Measurements from ENCODE around the gene CHST13.
"Not testable (repeated sequence)": the region's sequence is repeated elsewhere in the genome, so short reads cannot be mapped to it uniquely, and the experiment has no call there.

The CHST13 gene

DNA sequence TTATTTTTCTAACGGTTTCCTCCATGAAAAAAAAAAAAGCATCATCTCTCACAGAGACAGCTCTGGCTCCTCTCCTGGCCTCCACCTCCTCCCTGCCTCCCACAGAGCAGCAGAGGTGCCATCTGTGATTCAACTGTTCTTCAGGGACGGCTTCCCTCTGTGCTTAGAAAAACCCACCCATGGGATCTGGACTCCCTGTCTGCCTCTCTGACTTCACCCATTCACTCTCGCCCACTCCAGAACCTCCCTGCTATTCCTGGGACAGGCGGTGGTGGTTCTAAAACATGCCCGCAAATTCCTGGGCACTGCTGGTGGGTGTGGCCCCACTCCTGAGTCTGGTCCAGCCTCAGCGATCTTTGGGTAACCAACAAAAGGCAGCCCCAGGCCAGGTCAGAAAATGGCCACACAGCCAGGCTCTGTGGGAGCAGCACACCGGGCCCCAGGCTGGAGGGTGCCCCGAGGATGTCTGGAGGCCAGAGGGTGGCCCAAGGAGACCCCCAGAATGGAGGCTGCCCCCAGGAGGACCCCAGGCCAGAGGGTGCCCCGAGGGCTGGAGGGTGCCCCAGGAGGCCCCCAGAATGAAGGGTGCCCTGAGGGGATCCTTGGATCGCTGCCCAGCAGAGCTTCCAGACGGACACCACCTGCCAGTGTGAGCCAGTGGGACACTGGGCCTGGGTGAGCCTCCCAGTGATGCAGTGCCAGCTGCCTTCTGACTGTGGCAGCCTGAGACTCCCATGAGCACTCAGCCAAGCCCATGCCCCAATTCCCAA is 2.6 kb upstream of the CHST13 start:
- DNase-seq (ENCODE audit: low read depth), result no peak
- no peak overlapping the region for H3K4me3 ChIP-seq (ENCODE audit: low read depth, low read length)

DNA sequence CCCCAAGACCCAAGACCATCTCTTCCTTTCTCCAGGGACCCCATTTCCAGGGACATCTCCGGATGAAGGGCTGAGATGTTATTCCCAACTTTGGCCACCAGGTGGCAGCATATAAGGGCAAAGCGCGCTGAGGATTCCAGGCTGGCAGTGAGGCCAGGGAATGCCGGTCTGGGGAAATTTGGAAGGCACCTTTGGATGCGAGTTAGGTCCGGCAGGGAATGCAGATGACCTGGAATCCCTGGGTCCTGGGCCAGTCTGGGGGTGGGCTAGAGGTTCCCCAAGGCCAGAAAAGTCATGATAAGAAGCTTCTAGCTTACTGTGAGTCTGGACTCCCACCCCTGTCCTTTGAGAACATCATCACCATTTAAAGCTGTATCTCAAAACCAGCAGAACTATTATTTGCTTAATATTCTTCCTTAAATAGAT is 1.6 kb upstream of the CHST13 start:
- DNase-seq (ENCODE audit: low read depth), result no peak
- no peak overlapping the region for H3K4me3 ChIP-seq (ENCODE audit: low read depth, low read length)

DNA sequence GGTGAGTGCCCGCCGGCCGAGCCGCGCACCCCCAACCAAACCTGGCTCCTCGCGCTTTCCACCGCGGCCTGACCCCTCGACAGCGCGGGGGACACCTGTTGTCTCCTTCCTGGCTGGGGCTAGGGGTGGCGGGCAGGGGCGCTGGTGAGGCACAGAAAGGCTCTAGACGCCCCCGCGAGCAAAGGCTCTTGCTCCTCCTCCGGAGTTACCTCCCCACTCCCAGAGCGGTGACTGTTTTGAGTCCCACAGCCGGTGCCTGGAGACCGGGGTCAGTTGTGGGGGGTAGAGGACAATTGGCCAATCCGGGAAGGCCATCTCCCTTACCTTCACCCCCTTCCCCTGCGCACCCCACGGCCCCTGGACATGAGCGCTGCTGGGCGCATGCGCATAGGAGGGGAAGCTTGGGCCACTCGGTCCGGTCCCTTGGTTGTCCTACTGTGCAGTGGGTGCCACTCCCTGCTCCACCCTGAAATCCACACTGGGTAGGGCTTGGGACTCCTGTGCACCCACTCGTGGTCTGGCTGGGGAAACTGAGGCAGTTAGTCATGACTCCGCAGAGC is 554 bp downstream of the CHST13 start:
- no peak for DNase-seq (ENCODE audit: low read depth)
- peak overlapping the region; percentile 37 for H3K4me3 ChIP-seq (ENCODE audit: low read depth, low read length)

DNA sequence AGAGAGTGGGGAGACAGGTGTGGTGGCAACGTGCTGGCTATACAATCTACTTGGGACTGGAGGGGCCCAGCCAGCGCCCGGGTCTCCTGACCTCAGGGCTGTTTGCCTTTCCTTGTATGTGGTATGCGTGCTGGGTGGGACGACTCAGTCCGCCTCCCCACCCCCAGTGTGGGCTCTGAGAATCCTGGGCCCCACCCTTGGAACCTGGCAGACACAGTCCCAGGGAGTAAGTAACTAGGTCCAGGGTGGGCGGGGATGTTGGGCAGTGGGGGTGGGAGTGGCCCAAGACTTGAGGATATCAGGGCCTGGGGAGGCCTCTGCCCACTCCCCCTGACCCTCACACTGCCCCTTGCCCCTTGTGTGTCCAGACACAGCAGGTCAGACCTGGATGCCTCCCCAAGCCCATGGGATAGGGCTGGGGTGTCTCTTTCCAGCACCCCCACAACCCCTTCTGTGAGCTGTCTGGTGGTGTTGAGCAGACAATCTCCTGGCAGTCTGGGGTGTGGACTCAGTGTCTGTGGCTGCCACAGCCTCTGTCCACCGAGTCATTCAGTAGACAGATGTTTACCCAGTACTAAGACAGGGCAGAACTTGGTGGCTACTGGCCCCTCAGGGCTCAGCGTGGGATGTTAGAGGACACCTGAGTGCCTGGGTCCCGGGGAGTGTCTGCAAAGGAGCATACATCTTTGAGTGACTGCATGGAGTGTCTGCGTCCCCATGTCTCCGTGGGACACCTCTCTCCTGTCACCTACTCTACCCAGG is 1.3 kb downstream of the CHST13 start:
- no peak overlapping the region for H3K4me3 ChIP-seq (ENCODE audit: low read depth, low read length)
- no peak for DNase-seq (ENCODE audit: low read depth)

DNA sequence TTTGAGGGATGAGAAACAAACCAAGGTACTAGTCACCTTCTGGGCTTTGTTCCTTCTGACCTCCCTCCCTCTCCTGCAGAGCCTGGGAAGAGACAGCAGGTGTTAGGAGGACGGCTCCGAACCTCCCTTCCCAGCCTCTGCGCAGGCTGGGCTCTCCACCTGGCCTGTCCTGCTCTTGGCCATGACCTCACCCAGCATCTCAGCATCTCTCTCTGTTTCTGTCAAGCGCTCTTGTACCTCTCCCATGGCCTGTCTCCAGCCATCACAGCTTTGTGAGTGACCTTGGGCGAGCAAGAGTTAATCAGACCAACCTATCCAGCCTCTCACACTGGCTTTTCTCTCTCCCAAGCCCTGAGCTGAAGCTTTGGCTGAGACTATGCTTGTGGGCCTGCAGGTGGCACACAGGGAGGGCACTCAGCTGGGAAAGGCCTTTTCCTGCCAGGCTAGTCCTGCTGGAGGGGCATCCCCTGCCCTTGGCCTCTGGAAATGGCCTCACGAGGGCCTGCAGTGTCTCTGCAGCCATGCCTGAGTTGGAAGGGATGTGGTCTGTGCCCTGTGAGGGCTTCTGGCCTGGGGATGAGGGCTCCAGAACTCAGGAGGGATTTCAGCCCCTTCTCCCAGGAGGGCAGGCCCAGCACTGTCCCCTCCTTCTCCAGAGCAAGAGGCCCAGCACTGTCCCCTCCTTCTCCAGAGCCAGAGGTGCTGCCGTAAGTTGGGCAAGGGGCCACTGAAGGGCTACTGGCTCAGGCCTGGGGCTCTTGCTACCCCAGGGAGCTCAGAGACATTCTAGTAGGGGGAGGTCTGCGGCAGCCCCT is 2.1 kb downstream of the CHST13 start:
- DNase-seq (ENCODE audit: low read depth), result no peak

DNA sequence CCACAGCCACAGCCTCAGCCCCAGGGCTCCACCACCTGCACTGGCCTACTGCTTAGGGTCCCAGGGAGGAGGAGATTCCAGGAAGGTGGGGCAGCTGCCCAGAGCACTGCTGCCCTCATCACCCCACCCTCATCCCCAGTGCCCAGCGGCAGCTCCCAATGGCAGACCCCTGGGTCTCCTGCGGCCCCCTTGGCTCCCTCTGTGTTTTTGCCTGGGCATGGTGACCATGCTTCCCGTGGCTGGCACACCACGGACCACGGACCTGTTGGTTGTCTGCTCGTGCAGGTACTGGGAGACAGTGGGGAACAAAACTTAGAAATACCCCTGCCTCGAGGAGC is 2.7 kb downstream of the CHST13 start:
- no peak overlapping the region for H3K4me3 ChIP-seq (ENCODE audit: low read depth, low read length)
- no peak for DNase-seq (ENCODE audit: low read depth)

More for the DNA sequence above, 2.1 kb downstream of the CHST13 start:
- H3K4me3 ChIP-seq (ENCODE audit: low read depth, low read length), result no peak overlapping the region

DNA sequence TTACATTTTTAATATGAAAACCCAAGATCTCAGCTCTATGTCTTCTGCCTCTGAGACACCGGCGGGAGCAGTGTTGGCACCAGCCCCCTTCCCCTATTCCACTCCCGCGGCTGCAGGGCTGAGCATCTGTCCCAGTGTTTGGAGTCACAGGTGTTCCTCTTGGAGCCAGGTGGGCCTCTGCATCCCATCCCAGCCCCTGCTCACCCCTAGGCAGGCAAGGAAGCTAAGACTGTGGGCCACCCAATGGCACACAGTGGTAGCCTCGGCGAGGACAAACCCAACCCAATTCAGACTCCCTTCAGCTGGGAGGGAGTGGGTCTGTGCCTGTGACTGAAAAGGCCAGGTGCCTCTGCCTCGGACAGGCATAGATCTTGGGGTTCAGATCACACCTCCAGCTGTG is 3.1 kb downstream of the CHST13 start:
- H3K4me3 ChIP-seq (ENCODE audit: low read depth, low read length), result no peak overlapping the region
- no peak for DNase-seq (ENCODE audit: low read depth)

DNA sequence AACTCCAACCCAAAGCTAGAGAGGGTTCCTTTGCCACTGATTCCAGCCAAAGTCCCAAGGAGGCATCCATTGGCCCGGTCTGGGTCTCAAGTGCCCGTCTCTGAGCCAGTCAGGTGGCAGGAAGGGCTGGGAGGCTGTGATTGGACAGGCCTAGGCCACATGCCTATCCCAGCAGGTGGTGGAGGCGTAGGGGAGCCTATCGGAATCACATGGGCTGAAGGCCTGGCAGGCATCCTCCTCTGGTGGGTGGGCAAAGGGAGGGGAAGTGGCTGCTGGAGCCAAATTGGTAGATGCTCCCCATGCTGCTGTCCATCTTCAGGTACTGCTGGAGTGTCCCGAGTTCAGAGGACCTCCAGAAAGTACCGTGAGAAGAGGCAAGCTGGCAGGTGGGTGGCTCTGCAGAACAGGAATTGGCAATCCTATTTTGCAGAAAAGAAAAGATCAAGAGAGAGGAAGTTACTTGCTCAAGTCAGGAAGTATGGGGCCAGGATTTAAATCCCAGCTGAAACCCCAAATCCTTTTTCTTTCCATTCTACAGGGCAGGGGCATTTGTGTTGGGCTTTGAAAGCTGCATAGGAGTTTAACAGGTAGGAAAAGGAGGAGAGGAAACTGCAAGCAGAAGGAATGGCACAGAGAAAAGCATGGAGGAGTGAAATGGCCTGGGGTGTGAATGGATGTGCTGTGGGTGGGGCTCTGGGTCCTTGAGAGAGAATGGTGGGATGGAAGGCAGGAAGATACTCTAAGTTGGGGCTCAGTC is 3.7 kb downstream of the CHST13 start:
- no peak for DNase-seq (ENCODE audit: low read depth)
- H3K4me3 ChIP-seq (ENCODE audit: low read depth, low read length), result no peak overlapping the region

DNA sequence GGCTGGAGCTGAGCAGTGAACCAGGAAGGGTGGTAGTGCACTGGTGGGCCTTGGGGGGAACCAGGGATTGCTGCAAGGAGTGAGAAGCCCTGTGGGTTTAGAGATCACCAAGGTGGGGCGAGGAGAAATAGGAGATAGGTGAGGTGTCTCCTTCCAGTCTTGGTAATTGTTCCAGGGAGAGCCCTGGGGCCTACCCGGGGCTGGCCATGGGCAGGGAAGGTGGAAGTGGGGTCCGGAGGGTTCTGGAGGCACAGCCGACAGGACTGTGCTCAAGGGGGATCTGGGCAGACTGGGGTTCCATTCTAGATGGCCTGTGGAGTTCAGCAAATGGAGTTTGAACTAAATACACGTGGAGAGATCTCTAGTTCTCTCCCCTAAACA is 4.5 kb downstream of the CHST13 start:
- DNase-seq (ENCODE audit: low read depth), result no peak
- no peak overlapping the region for H3K4me3 ChIP-seq (ENCODE audit: low read depth, low read length)

DNA sequence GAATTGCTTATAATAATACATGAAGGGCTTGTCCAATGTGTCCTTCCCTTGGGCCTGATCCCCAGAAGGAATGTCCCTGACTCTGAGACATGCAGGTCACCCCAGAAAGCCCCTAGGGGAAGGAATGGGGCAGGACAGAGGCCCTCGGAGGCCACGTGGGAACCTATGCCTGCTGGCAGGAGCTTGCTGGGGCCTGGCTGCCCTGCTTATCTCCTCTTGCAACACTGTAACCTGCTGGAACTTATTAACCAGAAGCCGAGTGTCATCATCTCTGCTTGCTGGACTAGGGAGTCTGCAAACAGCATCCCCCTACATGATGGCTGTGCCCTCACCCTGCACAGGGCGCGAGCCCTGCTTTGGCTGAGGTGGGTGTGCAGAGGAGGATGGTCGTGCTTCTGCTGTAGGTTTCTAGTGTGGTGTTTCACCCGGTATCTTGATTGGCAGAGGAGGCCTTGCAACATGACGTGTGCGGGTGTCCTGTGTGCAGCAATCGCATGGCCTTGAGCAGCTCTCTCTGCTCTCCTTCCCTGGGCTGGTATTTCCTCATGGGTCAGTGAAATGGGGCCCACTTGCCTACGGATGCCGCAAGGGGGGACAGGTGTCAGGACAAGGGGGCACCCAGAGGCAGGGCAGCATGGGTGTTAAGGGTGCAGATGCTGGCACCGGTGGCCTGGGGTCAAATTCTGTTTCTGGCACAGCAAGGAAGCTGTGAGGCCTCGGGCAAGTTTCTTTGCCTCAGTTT is 5.0 kb downstream of the CHST13 start:
- DNase-seq (ENCODE audit: low read depth), result no peak
- no peak overlapping the region for H3K4me3 ChIP-seq (ENCODE audit: low read depth, low read length)

DNA sequence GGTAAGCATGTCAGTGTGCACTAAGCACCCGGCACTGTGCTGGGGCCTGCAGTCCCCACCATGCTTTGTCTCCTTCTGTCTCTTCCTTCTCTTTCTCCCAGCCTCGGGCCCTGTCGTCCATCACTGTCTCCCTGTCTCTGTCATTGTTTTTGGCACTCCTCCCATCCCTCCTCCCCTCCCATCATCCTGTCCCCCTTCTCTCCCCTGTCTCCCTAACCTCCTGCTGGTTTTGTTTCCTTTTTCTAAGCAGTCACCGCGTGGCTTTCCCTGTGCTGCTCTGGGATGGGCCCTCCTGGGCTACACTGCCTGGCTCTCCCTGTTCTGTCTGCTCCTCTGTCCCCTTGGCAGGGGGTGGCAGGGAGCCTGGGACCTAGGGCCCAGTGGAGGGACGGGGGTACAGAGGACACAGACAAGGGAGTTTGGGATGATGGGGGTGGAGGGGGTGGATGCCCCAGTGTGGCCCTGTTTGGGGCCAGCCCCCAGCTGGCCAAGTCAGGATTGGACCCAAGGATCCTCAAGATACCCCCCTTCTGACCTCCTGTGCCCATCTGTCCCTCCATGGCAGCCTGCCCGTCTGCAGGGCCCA is 5.7 kb downstream of the CHST13 start:
- DNase-seq (ENCODE audit: low read depth), result no peak

DNA sequence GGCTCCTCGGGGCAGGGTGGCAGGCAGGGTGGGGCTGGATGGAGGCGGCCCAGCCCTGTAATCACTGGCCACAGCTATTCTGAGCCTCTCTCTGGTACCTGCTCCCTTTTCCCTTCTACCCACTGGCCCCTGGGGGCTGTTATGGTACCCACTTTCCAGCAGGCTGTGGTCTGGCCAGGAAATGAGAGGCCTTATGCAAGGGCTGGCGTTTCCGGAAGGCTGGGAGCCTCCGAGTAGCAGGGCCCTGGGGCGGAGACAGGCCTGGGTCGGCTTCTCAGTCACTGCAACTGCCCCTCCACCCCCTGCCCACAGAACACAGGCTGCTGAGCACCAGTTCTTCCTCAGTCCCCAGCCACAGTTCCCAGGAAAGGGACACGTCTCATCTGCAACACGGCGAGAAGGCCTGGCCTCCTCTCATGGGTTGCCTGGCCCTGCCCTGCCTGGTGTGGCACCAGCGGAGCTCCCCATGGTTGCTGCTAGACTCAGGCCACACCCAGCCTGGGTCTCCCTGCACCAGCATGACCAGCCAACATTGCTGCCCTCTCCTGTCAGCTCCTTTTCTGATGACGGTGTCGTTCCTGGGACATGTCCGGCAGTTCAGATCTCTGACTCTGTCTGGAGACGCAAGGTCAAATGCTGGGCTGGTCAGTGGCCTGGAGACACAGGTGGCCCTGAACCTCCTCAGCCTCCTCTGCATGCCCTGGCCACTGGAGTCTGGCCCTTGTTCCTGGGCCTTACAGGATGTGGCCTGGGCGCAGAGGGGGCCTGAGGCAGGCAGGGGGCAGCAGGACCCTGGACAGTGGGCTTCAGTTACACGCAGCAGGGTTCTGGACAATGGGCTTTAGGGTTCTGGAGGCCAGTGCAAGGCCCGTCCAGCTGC is 6.5 kb downstream of the CHST13 start:
- no peak overlapping the region for H3K4me3 ChIP-seq (ENCODE audit: low read depth, low read length)
- no peak for DNase-seq (ENCODE audit: low read depth)

More for the DNA sequence above, 5.7 kb downstream of the CHST13 start:
- no peak overlapping the region for H3K4me3 ChIP-seq (ENCODE audit: low read depth, low read length)

DNA sequence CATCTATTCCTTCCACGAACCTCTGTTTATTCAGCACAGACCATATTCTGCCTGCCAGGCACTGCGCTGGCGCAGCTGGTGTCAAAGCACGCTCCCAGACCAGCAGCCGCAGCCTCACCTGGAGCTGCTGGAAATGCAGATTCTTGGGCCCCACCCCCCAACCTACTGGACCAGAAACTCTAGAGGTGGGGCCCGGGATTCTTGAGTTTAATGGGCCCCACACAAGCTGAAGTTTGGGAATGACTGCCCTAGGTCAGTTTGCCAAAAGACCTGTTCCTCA is 7.0 kb downstream of the CHST13 start:
- no peak overlapping the region for H3K4me3 ChIP-seq (ENCODE audit: low read depth, low read length)
- DNase-seq (ENCODE audit: low read depth), result no peak

DNA sequence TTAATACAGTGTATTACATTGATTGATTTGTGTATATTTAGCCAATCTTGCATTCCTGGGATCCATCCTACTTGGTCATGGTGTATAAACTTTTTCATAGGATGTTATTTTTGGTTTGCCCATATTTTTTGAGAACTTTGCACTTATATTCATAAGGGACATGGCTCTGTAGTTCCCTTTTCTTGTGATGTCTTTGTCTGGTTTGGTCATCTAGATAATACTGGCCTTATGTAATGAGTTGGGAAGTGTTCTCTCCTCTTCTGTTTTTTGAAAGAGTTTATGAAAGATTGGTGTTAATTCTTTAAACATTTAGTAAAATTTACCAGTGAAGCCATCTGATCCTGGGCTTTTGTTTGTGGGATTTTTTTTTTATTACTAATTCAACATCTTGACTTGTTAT is 9.6 kb downstream of the CHST13 start:
- H3K4me3 ChIP-seq (ENCODE audit: low read depth, low read length), result no peak overlapping the region
- DNase-seq (ENCODE audit: low read depth), result no peak

DNA sequence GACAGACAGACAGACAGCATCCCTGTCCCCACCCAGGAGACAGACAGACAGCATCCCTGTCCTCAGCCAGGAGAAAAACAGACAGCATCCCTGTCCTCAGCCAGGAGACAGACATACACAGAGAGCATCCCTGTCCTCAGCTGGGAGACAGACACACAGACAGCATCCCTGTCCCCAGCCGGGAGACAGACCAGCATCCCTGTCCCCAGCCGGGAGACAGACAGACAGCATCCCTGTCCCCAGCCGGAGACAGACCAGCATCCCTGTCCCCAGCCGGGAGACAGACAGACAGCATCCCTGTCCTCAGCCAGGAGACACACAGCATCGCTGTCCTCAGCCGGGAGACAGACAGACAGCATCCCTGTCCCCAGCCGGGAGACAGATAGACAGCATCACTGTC is 10.8 kb downstream of the CHST13 start:
- not testable (repeated sequence) for DNase-seq (ENCODE audit: low read depth); H3K4me3 ChIP-seq (ENCODE audit: low read depth, low read length)

DNA sequence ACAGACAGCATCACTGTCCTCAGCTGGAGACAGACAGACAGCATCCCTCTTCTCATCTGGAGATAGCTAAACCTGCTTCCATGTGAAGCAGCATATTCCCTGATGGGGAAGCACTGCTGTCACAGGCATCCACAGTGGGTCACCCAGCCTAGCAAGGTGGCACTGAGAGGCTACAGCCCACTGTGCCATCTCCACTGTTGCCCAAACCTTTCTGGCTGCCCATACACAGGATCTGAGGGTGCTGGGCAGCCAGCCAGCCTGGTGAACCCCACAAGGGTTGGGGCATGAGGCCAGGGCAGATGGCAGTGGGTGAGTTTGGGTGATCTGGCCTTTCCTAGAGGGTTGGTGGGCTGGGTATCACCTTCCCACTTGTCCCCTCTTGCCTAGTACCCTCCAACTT is 11.7 kb downstream of the CHST13 start:
- H3K4me3 ChIP-seq (ENCODE audit: low read depth, low read length), result no peak overlapping the region
- no peak for DNase-seq (ENCODE audit: low read depth)

DNA sequence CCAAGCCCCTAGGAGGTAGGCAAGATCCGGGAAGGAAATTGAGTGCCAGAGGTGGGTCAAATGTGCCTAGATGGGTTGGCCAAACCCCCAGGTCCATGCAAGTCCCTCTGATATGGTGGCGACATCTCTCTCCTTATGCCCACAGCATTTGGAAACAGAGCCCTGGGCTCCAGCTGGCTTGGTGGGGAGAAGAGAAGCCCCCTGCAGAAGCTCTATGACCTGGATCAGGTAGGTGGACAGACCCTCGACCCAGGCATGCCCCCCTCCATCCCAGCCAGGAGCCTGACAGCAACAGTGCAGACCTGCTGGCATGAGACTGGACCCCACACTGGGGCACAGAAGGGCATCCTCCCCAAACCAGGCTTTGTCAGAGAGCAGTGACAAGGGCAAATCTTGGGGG is 12.2 kb downstream of the CHST13 start:
- DNase-seq (ENCODE audit: low read depth), result no peak
- no peak overlapping the region for H3K4me3 ChIP-seq (ENCODE audit: low read depth, low read length)
